Stomach (tissue), 19 donors: ENCODE measurements around the gene DNAI1. TPM values are rescaled to one million over a fixed set of nuclear protein-coding genes. Genes with fewer than 3 reads are reported as not detected.

Experiments
- DNase-seq, 2 donors: peaks; one replicate each; pipeline versions ENCODE4 v3.0.0 to v3.0.0-alpha.2; 2013 to 2019
- H3K27ac ChIP-seq, 5 donors: fragments of 200-600 bp in 4 of 5; sonication (generic) in 4 of 5; one replicate each; pipeline ENCODE4 v1.5.1; 2013 to 2019; ENCODE audit warnings: mild to moderate bottlenecking in 1 of 5, moderate library complexity in 1 of 5
- H3K27me3 ChIP-seq, 3 donors: fragments of 200-600 bp; sonication (generic); one replicate each; pipeline ENCODE4 v1.5.1; 2017 to 2019; ENCODE audit warnings: mixed run types in 1 of 3
- H3K36me3 ChIP-seq, 4 donors: fragments of 200-600 bp; sonication (generic); 1 replicate in 3 of 4; 2 replicates in 1 of 4; pipeline ENCODE4 v1.5.1; 2016 to 2019
- H3K4me1 ChIP-seq, 4 donors: fragments of 200-600 bp; sonication (generic); one replicate each; pipeline ENCODE4 v1.5.1; 2016 to 2019
- H3K4me3 ChIP-seq, 4 donors: fragments of 200-600 bp; sonication (generic) in 3 of 4; one replicate each; pipeline ENCODE4 v1.5.1; 2016 to 2019; ENCODE audit warnings: mild to moderate bottlenecking in 1 of 4
- H3K9me3 ChIP-seq, 4 donors: fragments of 200-600 bp; sonication (generic); one replicate each; pipeline ENCODE4 v1.5.1; 2016 to 2019
- CTCF ChIP-seq, 7 experiments: fragments of 450-650 bp in 4 of 7; fragments of 200-600 bp in 3 of 7; sonication (generic) in 3 of 7; IDR thresholded peaks; one replicate each; pipeline ENCODE4 v1.5.1; 2016 to 2019; ENCODE audit warnings: antibody characterized with exemption in 7 of 7, control low read depth in 2 of 7, mild to moderate bottlenecking in 1 of 7
- EP300 ChIP-seq: sonication (generic); formaldehyde crosslinking; IDR thresholded peaks from one replicate; pipeline ENCODE4 v1.6.1; 2017; ENCODE audit warnings: antibody characterized with exemption
- POLR2A ChIP-seq, 4 donors: fragments of 450-650 bp; IDR thresholded peaks; one replicate each; pipeline ENCODE4 v1.6.1; 2016; ENCODE audit warnings: antibody characterized with exemption in 4 of 4, control low read depth in 2 of 4, mild to moderate bottlenecking in 1 of 4, moderate library complexity in 1 of 4
- POLR2AphosphoS5 ChIP-seq, 3 donors: sonication (generic); formaldehyde crosslinking; IDR thresholded peaks; one replicate each; pipeline ENCODE4 v1.6.1; 2016; ENCODE audit warnings: antibody characterized with exemption in 3 of 3
- WGBS, 5 donors: extraction: QIAGEN DNeasy Blood & Tissue Kit in 3 of 5; methylation state at CpG; one replicate each; pipeline versions ENCODE4 v1.1.5 to v1.1.7; 2013 to 2018; 5-methylcytosine and 5-hydroxymethylcytosine counted together
- intact Hi-C: fragments of 100-400 bp; cut with DNase I; formaldehyde crosslinking; loops from one replicate; pipeline ENCODE4 v1.15.1; 2023; ENCODE audit warnings: low total_unique reads
- long read RNA-seq, 10 donors: transcript quantifications; one replicate each; lab custom pipeline, GENCODE V29; 2026
- polyA plus RNA-seq, 3 donors: library from polyadenylated mRNA; stranded (reverse); fragments of 200-250 nt; gene quantifications; one replicate each; pipeline ENCODE4 v1.2.3, GENCODE V29; 2013
- total RNA-seq, 5 donors: library from RNA; depleted of rRNA; stranded (reverse); fragments of >200 nt; gene quantifications; one replicate each; pipeline versions ENCODE4 v1.1.0 to v1.2.3, GENCODE V29; 2014 to 2016
- donor health status: healthy with polysubstance abuse.
- donor health status: Bipolar disorder and iron deficiency.
- donor health status: healthy.

DNAI1 gene
- 1 to 10 TPM in 1 of 5 donors, not detected in 4; 1.0 TPM for total RNA-seq
- under 1 TPM in 1 of 3 donors, not detected in 2; 0.31 TPM for polyA plus RNA-seq
- long read RNA-seq, donor 1: 0 reads
- long read RNA-seq, donor 2: 0 reads
- long read RNA-seq, donor 3: 0 reads
- long read RNA-seq, donor 4: 0 reads
- long read RNA-seq, donor 5: 0 reads
- long read RNA-seq, donor 6: 0 reads
- long read RNA-seq, donor 7: 0 reads
- long read RNA-seq, donor 8: 0 reads
- long read RNA-seq, donor 9: 0 reads
- long read RNA-seq, donor 10: 0 reads

GRCh38 chr9:34458013-34458958 is at the start of gene DNAI1, which contains the start of gene FAM219A:
Gene DNAI1 (plus strand): TSS chr9:34458805. CDS start chr9:34459006, 201 bp downstream.
Gene FAM219A (minus strand): TSS chr9:34458570. CDS start chr9:34458263, 307 bp downstream.
- H3K27me3 ChIP-seq: no peaks in the 10 kb centered on the region
- TF ChIP-seq EP300: no peak
- peak in 2 of 4 donors; percentile 54 to 84 for TF ChIP-seq POLR2A (IDR thresholded peaks at IDR 0.05)
- peak; percentile 99 for TF ChIP-seq POLR2AphosphoS5 (IDR thresholded peaks at IDR 0.05)
- no peak for TF ChIP-seq CTCF (IDR thresholded peaks at IDR 0.05)
- 0 to 1% (median 1%) methylated on average over 40 to 94 of the region's 94 CpGs for WGBS, 5 donors
- DNase-seq: peak; percentile 99
- intact Hi-C loops: no loop called here
- H3K27ac ChIP-seq: peak within 1 kb of the TSS; percentile 73 to 91 (median 84)
- H3K9me3 ChIP-seq: no peaks in the 10 kb centered on the region
- peaks cover 15 to 46% (median 30%) of the 10 kb centered on the region in 4 donors for H3K4me1 ChIP-seq
- H3K4me3 ChIP-seq: peak within 1 kb of the TSS; percentile 76 to 93 (median 89)
- H3K36me3 ChIP-seq: no peaks in the 10 kb centered on the region

GRCh38 chr9:34409154-34409553 is 49.5 kb upstream of the DNAI1 start:
- Histone ChIP-seq H3K27ac (no peak overlapping the region), H3K9me3 (no peaks in the 10 kb centered on the region), H3K36me3 (peaks cover 0 to 17% (median 17%) of the 10 kb centered on the region in 4 donors), H3K27me3 (no peaks in the 10 kb centered on the region), H3K4me3 (no peak overlapping the region), H3K4me1 (no peaks in the 10 kb centered on the region)
- intact Hi-C loops: loop anchor here (10.0 kb wide), 1 partner anchor 176 kb away; the partner anchor contains the start of gene CNTFR
- DNase-seq: no peak
- 79 to 94% (median 87%) methylated on average over 2 of the region's 2 CpGs for WGBS, 5 donors
- TF ChIP-seq EP300 (no peak), POLR2A (IDR thresholded peaks at IDR 0.05) (no peak), POLR2AphosphoS5 (IDR thresholded peaks at IDR 0.05) (no peak)

GRCh38 chr9:34412336-34412735 is 46.3 kb upstream of the DNAI1 start:
- Histone ChIP-seq H3K9me3 (no peaks in the 10 kb centered on the region), H3K36me3 (no peaks in the 10 kb centered on the region), H3K27ac (no peak overlapping the region), H3K27me3 (no peaks in the 10 kb centered on the region), H3K4me3 (no peak overlapping the region), H3K4me1 (no peaks in the 10 kb centered on the region)
- TF ChIP-seq POLR2A (IDR thresholded peaks at IDR 0.05) (no peak), EP300 (no peak), CTCF (IDR thresholded peaks at IDR 0.05) (no peak), POLR2AphosphoS5 (IDR thresholded peaks at IDR 0.05) (no peak)
- DNase-seq: no peak
- intact Hi-C loops: no loop called here
- WGBS, 5 donors: 48 to 100% (median 53%) methylated on average over 1 of the region's 1 CpG

GRCh38 chr9:34413231-34413852 is 45.3 kb upstream of the DNAI1 start:
- intact Hi-C loops: no loop called here
- no peak overlapping the region for H3K27ac ChIP-seq
- WGBS, 5 donors: 13 to 19% (median 17%) methylated on average over 6 of the region's 6 CpGs
- H3K36me3 ChIP-seq: no peaks in the 10 kb centered on the region
- no peaks in the 10 kb centered on the region for H3K9me3 ChIP-seq
- peak; percentile 29 to 84 for DNase-seq
- H3K4me3 ChIP-seq: no peak overlapping the region
- TF ChIP-seq POLR2AphosphoS5 (IDR thresholded peaks at IDR 0.05) (no peak), EP300 (no peak)
- H3K27me3 ChIP-seq: no peaks in the 10 kb centered on the region
- H3K4me1 ChIP-seq: no peaks in the 10 kb centered on the region

GRCh38 chr9:34417734-34418133 is 40.9 kb upstream of the DNAI1 start:
- TF ChIP-seq EP300 (no peak), POLR2A (IDR thresholded peaks at IDR 0.05) (no peak)
- H3K9me3 ChIP-seq: no peaks in the 10 kb centered on the region
- H3K27me3 ChIP-seq: no peaks in the 10 kb centered on the region
- no peak for DNase-seq
- H3K4me1 ChIP-seq: no peaks in the 10 kb centered on the region
- H3K27ac ChIP-seq: no peak overlapping the region
- intact Hi-C loops: no loop called here
- no peak overlapping the region for H3K4me3 ChIP-seq
- H3K36me3 ChIP-seq: no peaks in the 10 kb centered on the region
- WGBS, 5 donors: 77 to 95% (median 87%) methylated on average over 3 of the region's 3 CpGs
